H1 (cell line): ENCODE results near the gene KCNH8. TPM values are rescaled to one million over a fixed set of nuclear protein-coding genes. Genes with fewer than 3 reads are reported as not detected.

Source experiments
- CTCF ChIA-PET: fragments of 300-600 bp; sonication (Branson Sonifier 250); formaldehyde crosslinking; loops from one replicate; lab custom pipeline; 2021; ENCODE audit not compliant: partially characterized antibody; lab: Charles Lee
- POLR2A ChIA-PET: fragments of 300-600 bp; sonication (Branson Sonifier 250); formaldehyde crosslinking; loops from one replicate; lab custom pipeline; 2021; ENCODE audit warnings: inconsistent platforms; ENCODE audit not compliant: partially characterized antibody; lab: Charles Lee
- DNase-seq, 2 experiments: peaks; one replicate each; pipeline versions ENCODE4 v3.0.0 to v3.0.0-alpha.2; 2010 to 2022; ENCODE audit warnings: low spot score in 2 of 2, low read depth in 1 of 2, mixed read lengths in 1 of 2
- FAIRE-seq: peaks from 2 replicates; lab custom pipeline; 2011; peaks lifted over from hg19 to GRCh38; lab: Jason Lieb, UNC
- H2AFZ ChIP-seq: 2 replicates; pipeline ENCODE4 v1.8.1; 2012; ENCODE audit warnings: low read length, inconsistent platforms
- H2AK5ac ChIP-seq: 2 replicates; pipeline ENCODE4 v1.6.1; 2013; ENCODE audit warnings: low read depth, low read length
- H2BK120ac ChIP-seq: replicated peaks from 2 replicates; pipeline ENCODE3; 2013; ENCODE audit warnings: low read depth, low read length, inconsistent platforms
- H2BK12ac ChIP-seq: 2 replicates; pipeline ENCODE4 v1.6.1; 2013; ENCODE audit warnings: low read depth, low read length
- H2BK15ac ChIP-seq: 2 replicates; pipeline ENCODE4 v1.6.1; 2013; ENCODE audit warnings: low read length
- H2BK20ac ChIP-seq: 2 replicates; pipeline ENCODE4 v1.6.1; 2013; ENCODE audit warnings: low read length
- H2BK5ac ChIP-seq: 2 replicates; pipeline ENCODE4 v1.6.1; 2013; ENCODE audit warnings: low read depth, low read length
- H3K14ac ChIP-seq: 2 replicates; pipeline ENCODE4 v1.6.1; 2013; ENCODE audit warnings: inconsistent platforms; ENCODE audit not compliant: insufficient read length
- H3K18ac ChIP-seq: 2 replicates; pipeline ENCODE4 v1.6.1; 2013; ENCODE audit warnings: low read length; ENCODE audit errors: extremely low read depth
- H3K23ac ChIP-seq: 2 replicates; pipeline ENCODE4 v1.6.1; 2013; ENCODE audit warnings: inconsistent platforms; ENCODE audit not compliant: insufficient read length
- H3K23me2 ChIP-seq: 2 replicates; pipeline ENCODE4 v1.6.1; 2013; ENCODE audit warnings: low read depth, low read length
- H3K27ac ChIP-seq: 2 replicates; pipeline ENCODE4 v1.6.1; 2011; ENCODE audit warnings: low read depth, low read length, inconsistent platforms
- H3K27me3 ChIP-seq, 4 experiments: replicated peaks in 1 of 4; 1 replicate in 1 of 4; 2 replicates in 3 of 4; pipeline versions ENCODE4 v1.6.1 to v1.8.1; 2011 to 2013; ENCODE audit warnings: low read length in 3 of 4, mild to moderate bottlenecking in 3 of 4, inconsistent platforms in 2 of 4, mixed read lengths in 2 of 4, moderate library complexity in 1 of 4; ENCODE audit not compliant: control insufficient read depth in 3 of 4, insufficient read depth in 3 of 4; ENCODE audit errors: extremely low read depth in 1 of 4
- H3K36me3 ChIP-seq, 4 experiments: 2 replicates each; pipeline versions ENCODE4 v1.6.1 to v1.8.1; 2011 to 2013; ENCODE audit warnings: mild to moderate bottlenecking in 4 of 4, low read length in 3 of 4, moderate library complexity in 2 of 4, control low read depth in 1 of 4, inconsistent platforms in 1 of 4; ENCODE audit not compliant: insufficient read depth in 4 of 4, control insufficient read depth in 2 of 4
- H3K4ac ChIP-seq: replicated peaks from 2 replicates; pipeline ENCODE3; 2013; ENCODE audit warnings: low read length, low read depth, mixed read lengths, inconsistent platforms; ENCODE audit not compliant: insufficient read length
- H3K4me1 ChIP-seq, 4 experiments: replicated peaks in 1 of 4; 1 replicate in 1 of 4; 2 replicates in 3 of 4; pipeline versions ENCODE4 v1.6.1 to v1.8.1; 2011 to 2013; ENCODE audit warnings: low read length in 3 of 4, inconsistent platforms in 2 of 4, mixed read lengths in 1 of 4; ENCODE audit not compliant: insufficient read depth in 4 of 4, control insufficient read depth in 3 of 4
- H3K4me2 ChIP-seq, 2 experiments: 2 replicates each; pipeline versions ENCODE4 v1.6.1 to v1.8.1; 2011 to 2013; ENCODE audit warnings: low read depth in 2 of 2, low read length in 2 of 2, control low read depth in 1 of 2, inconsistent platforms in 1 of 2, mild to moderate bottlenecking in 1 of 2; ENCODE audit not compliant: insufficient read depth in 1 of 2
- H3K4me3 ChIP-seq, 4 experiments: fragments of 200-600, 300-600 bp in 1 of 4; sonication (generic), shearing (Covaris generic), sonication (Bioruptor Twin) in 1 of 4; 2 replicates each; pipeline versions ENCODE4 v1.5.1 to v1.8.1; 2011 to 2016; ENCODE audit warnings: low read length in 4 of 4, low read depth in 3 of 4, control low read depth in 2 of 4, inconsistent platforms in 2 of 4, mild to moderate bottlenecking in 2 of 4, mixed read lengths in 1 of 4, moderate library complexity in 1 of 4; ENCODE audit not compliant: insufficient read depth in 2 of 4; ENCODE audit errors: extremely low read depth in 1 of 4
- H3K56ac ChIP-seq: replicated peaks from 2 replicates; pipeline ENCODE3; 2013; ENCODE audit warnings: low read depth, mild to moderate bottlenecking, mixed read lengths, low read length, inconsistent platforms; ENCODE audit not compliant: insufficient read length
- H3K79me1 ChIP-seq: 2 replicates; pipeline ENCODE4 v1.6.1; 2013; ENCODE audit warnings: low read depth, low read length, control low read depth
- H3K79me2 ChIP-seq, 2 experiments: 2 replicates each; pipeline versions ENCODE4 v1.6.1 to v1.8.1; 2012 to 2013; ENCODE audit warnings: low read length in 2 of 2, mild to moderate bottlenecking in 2 of 2, inconsistent platforms in 1 of 2; ENCODE audit not compliant: insufficient read depth in 2 of 2, control insufficient read depth in 1 of 2
- H3K9ac ChIP-seq, 4 experiments: replicated peaks in 1 of 4; 1 replicate in 1 of 4; 2 replicates in 3 of 4; pipeline versions ENCODE4 v1.6.1 to v1.8.1; 2011 to 2013; ENCODE audit warnings: low read depth in 3 of 4, low read length in 3 of 4, control low read depth in 2 of 4, mild to moderate bottlenecking in 2 of 4, moderate library complexity in 2 of 4, inconsistent platforms in 1 of 4; ENCODE audit errors: extremely low read depth in 1 of 4
- H3K9me3 ChIP-seq, 2 experiments: 2 replicates each; pipeline versions ENCODE4 v1.6.1 to v1.8.1; 2012 to 2013; ENCODE audit warnings: mild to moderate bottlenecking in 2 of 2, moderate library complexity in 2 of 2, control low read depth in 1 of 2, inconsistent platforms in 1 of 2, low read depth in 1 of 2, low read length in 1 of 2, mixed read lengths in 1 of 2; ENCODE audit not compliant: insufficient read depth in 2 of 2
- H4K20me1 ChIP-seq, 2 experiments: replicated peaks in 1 of 2; 2 replicates each; pipeline versions ENCODE3 to v1.8.1; 2011 to 2013; ENCODE audit warnings: inconsistent platforms in 2 of 2, low read length in 2 of 2, mild to moderate bottlenecking in 1 of 2; ENCODE audit not compliant: insufficient read depth in 2 of 2, control insufficient read depth in 1 of 2
- H4K5ac ChIP-seq: 2 replicates; pipeline ENCODE4 v1.6.1; 2013; ENCODE audit warnings: low read length, low read depth, mixed read lengths, inconsistent platforms; ENCODE audit not compliant: insufficient read length
- H4K8ac ChIP-seq: 2 replicates; pipeline ENCODE4 v1.8.0; 2013; ENCODE audit warnings: mild to moderate bottlenecking, moderate library complexity, low read length, inconsistent platforms; ENCODE audit not compliant: insufficient read depth; ENCODE audit errors: extremely low read depth
- H4K91ac ChIP-seq: replicated peaks from 2 replicates; pipeline ENCODE3; 2013; ENCODE audit warnings: low read length, mixed read lengths, inconsistent platforms; ENCODE audit not compliant: insufficient read length
- CEBPB ChIP-seq: IDR thresholded peaks from 2 replicates; pipeline ENCODE4 v1.6.1; 2012; ENCODE audit warnings: low read depth, low read length
- E2F6 ChIP-seq: IDR thresholded peaks from 2 replicates; pipeline ENCODE4 v1.6.1; 2012; ENCODE audit warnings: inconsistent platforms
- HDAC6 ChIP-seq: IDR thresholded peaks from one replicate; pipeline ENCODE4 v1.7.1; 2012; ENCODE audit warnings: low read depth, mild to moderate bottlenecking, inconsistent platforms, low read length, moderate library complexity
- MAX ChIP-seq: IDR thresholded peaks from 2 replicates; pipeline ENCODE4 v1.6.1; 2012; ENCODE audit warnings: inconsistent platforms
- NANOG ChIP-seq: IDR thresholded peaks from 2 replicates; pipeline ENCODE4 v1.6.1; 2011; ENCODE audit warnings: low read length, low read depth, mild to moderate bottlenecking, inconsistent platforms; ENCODE audit not compliant: insufficient read depth, poor library complexity, severe bottlenecking
- RAD21 ChIP-seq, 2 experiments: IDR thresholded peaks in 1 of 2; conservative IDR thresholded peaks in 1 of 2; 2 replicates each; pipeline ENCODE4 v1.6.1; 2011; ENCODE audit warnings: low read depth in 2 of 2, low read length in 2 of 2, improper control_type of control experiment in 1 of 2, inconsistent platforms in 1 of 2, mild to moderate bottlenecking in 1 of 2, moderate library complexity in 1 of 2
- RNF2 ChIP-seq: fragments of 200-900, 300-1000 bp; sonication (generic); IDR thresholded peaks from 2 replicates; pipeline ENCODE4 v1.7.1; 2016; ENCODE audit warnings: borderline replicate concordance, low read depth, mild to moderate bottlenecking, antibody characterized with exemption, low read length; ENCODE audit not compliant: poor library complexity, severe bottlenecking; ENCODE audit errors: missing control alignments
- SRF ChIP-seq: IDR thresholded peaks from 2 replicates; pipeline ENCODE4 v1.6.1; 2011; ENCODE audit warnings: mild to moderate bottlenecking, low read depth, low read length, moderate library complexity
- TBP ChIP-seq: IDR thresholded peaks from 2 replicates; pipeline ENCODE4 v1.6.1; 2011; ENCODE audit warnings: low read depth, low read length, improper control_type of control experiment
- USF2 ChIP-seq: IDR thresholded peaks from 2 replicates; pipeline ENCODE4 v1.6.1; 2011; ENCODE audit warnings: low read length, improper control_type of control experiment
- WGBS, 2 experiments: shearing (Covaris generic) in 1 of 2; methylation state at CpG; one replicate each; pipeline versions ENCODE4 v1.1.6 to v1.1.7; 2013 to 2015; ENCODE audit warnings: low lambda C conversion rate in 2 of 2, mixed read lengths in 2 of 2, inconsistent platforms in 1 of 2, low coverage in 1 of 2, missing lambda C conversion rate in 1 of 2; ENCODE audit not compliant: insufficient replicate concordance in 2 of 2, insufficient coverage in 1 of 2, insufficient read length in 1 of 2; ENCODE audit errors: extremely low coverage in 1 of 2, missing lambda C conversion rate in 1 of 2; 5-methylcytosine and 5-hydroxymethylcytosine counted together
- polyA plus RNA-seq, 7 experiments: library from polyadenylated mRNA; depleted of rRNA in 3 of 7; stranded (reverse) in 5 of 7; unstranded in 2 of 7; fragments of >200 nt in 5 of 7; fragments of 200-250 nt in 2 of 7; gene quantifications; 1 replicate in 5 of 7; 2 replicates in 1 of 7; 4 replicates in 1 of 7; pipeline versions ENCODE4 v1.2.1 to v1.2.3, GENCODE V29; 2011 to 2013; ENCODE audit warnings: missing spikeins in 2 of 7, mixed read lengths in 2 of 7
- total RNA-seq: library from RNA; stranded (reverse); fragmentation: NEBNext Ultra II Directional; extraction: Animal tissue kit (Norgen Biotek cat#: 25700); gene quantifications from 2 replicates; pipeline ENCODE4 v1.2.1, GENCODE V29; 2021

The KCNH8 gene
- total and polyA plus RNA-seq, 2 of the 8 experiments (the other 6 are each of a cell fraction or from before 2014, with no cell fraction given), result 2.2 to 2.4 TPM

GRCh38 chr3:19457449-19457848, 309.1 kb downstream of the KCNH8 start:
- Histone ChIP-seq H2BK5ac (no peak overlapping the region), H3K27me3 (no peaks in the 10 kb centered on the region), H2BK15ac (no peak overlapping the region), H3K14ac (no peak overlapping the region), H3K23ac (no peak overlapping the region), H3K56ac (no peak overlapping the region), H2AFZ (no peak overlapping the region), H4K8ac (no peak overlapping the region), H2BK120ac (no peak overlapping the region), H2AK5ac (no peak overlapping the region), H3K27ac (no peak overlapping the region), H2BK12ac (no peak overlapping the region), H4K91ac (no peak overlapping the region), H3K4ac (no peak overlapping the region), H4K5ac (no peak overlapping the region), H3K23me2 (no peaks in the 10 kb centered on the region), H3K9me3 (no peaks in the 10 kb centered on the region), H3K18ac (no peak overlapping the region), H3K4me2 (no peak overlapping the region), H3K9ac (no peak overlapping the region), H4K20me1 (no peaks in the 10 kb centered on the region), H3K79me2 (no peaks in the 10 kb centered on the region), H3K36me3 (no peaks in the 10 kb centered on the region; a peak in 1 of 8 replicates), H3K4me1 (no peaks in the 10 kb centered on the region; a peak in 1 of 7 replicates), H2BK20ac (no peak overlapping the region), H3K4me3 (no peak overlapping the region), H3K79me1 (no peaks in the 10 kb centered on the region)
- ChIA-PET POLR2A (no interaction called here), CTCF (no interaction called here)
- FAIRE-seq (no peak), DNase-seq (no peak)
- WGBS, 2 experiments, result 90% methylated on average over 3 of the region's 3 CpGs; no CpG with 5 or more reads in 1 of the 2 experiments
- TF ChIP-seq HDAC6 (no peak), E2F6 (no peak), NANOG (no peak), TBP (no peak), SRF (no peak), CEBPB (no peak), USF2 (no peak), RAD21 (IDR thresholded peaks at IDR 0.05 in 1 of 2, conservative IDR thresholded peaks at IDR 0.05 in 1 of 2; ENCODE audit: low read depth in 2 of 2, low read length in 2 of 2) (no peak), MAX (no peak), RNF2 (no peak)
